Measurements from ENCODE around the gene SETD1B.

DNA sequence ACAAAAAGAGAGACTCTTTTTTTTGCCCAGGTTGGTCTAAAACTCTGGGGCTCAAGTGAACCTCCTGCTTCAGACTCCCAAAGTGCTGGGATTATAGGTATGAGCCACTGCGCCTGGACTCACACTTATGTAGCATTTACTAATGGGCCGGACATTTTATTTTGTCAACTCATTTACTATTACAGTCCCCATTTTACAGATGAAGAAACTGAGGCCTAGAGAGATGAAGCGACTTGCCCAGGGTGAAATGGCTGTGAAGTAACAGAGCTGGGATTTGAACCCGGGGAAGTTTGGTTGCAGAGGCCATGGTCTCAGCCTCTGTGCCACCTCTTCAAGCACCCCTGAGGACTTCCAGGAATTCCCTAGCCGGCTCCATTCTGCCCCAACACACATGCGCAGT is 45.4 kb downstream of the SETD1B start:
- TF ChIP-seq POLR2A (IDR thresholded peaks at IDR 0.05) (no peak), POLR2AphosphoS5 (IDR thresholded peaks at IDR 0.05) (no peak), EP300 (IDR thresholded peaks at IDR 0.05) (no peak)
- TF ChIP-seq, protein P1, sequence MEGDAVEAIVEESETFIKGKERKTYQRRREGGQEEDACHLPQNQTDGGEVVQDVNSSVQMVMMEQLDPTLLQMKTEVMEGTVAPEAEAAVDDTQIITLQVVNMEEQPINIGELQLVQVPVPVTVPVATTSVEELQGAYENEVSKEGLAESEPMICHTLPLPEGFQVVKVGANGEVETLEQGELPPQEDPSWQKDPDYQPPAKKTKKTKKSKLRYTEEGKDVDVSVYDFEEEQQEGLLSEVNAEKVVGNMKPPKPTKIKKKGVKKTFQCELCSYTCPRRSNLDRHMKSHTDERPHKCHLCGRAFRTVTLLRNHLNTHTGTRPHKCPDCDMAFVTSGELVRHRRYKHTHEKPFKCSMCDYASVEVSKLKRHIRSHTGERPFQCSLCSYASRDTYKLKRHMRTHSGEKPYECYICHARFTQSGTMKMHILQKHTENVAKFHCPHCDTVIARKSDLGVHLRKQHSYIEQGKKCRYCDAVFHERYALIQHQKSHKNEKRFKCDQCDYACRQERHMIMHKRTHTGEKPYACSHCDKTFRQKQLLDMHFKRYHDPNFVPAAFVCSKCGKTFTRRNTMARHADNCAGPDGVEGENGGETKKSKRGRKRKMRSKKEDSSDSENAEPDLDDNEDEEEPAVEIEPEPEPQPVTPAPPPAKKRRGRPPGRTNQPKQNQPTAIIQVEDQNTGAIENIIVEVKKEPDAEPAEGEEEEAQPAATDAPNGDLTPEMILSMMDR (IDR thresholded peaks at IDR 0.05) = no peak
